Left lung (tissue), 14 donors: ENCODE measurements around the gene FMC1. TPM values are rescaled to one million over a fixed set of nuclear protein-coding genes. Genes with fewer than 3 reads are reported as not detected.
A peak's percentile ranks its signal among the peaks of the same experiment; 100 is the strongest.

Source experiments
- ATAC-seq: fragments of 200-7000 bp; cut with Tn5 transposase; one replicate; pipeline ENCODE4 v1.9.1; 2020; ENCODE audit warnings: moderate library complexity
- DNase-seq, 4 donors: peaks; one replicate each; pipeline ENCODE4 v3.0.0-alpha.2; 2013 to 2020
- H3K27ac ChIP-seq, 2 donors: fragments of 200-600 bp; sonication (generic) in 1 of 2; one replicate each; pipeline versions ENCODE4 v1.5.0 to v1.8.0; 2020 to 2021
- H3K27me3 ChIP-seq, 2 donors: fragments of 200-600 bp; sonication (generic) in 1 of 2; one replicate each; pipeline versions ENCODE4 v1.5.0 to v1.8.0; 2020 to 2021
- H3K36me3 ChIP-seq, 2 donors: fragments of 200-600 bp; sonication (generic) in 1 of 2; one replicate each; pipeline versions ENCODE4 v1.5.0 to v1.8.0; 2020 to 2021
- H3K4me1 ChIP-seq, 2 donors: fragments of 200-600 bp; one replicate each; pipeline ENCODE4 v1.8.0; 2021
- H3K4me3 ChIP-seq, 2 donors: fragments of 200-600 bp; sonication (generic) in 1 of 2; one replicate each; pipeline versions ENCODE4 v1.5.0 to v1.8.0; 2020 to 2021; ENCODE audit warnings: mild to moderate bottlenecking in 1 of 2
- H3K9me3 ChIP-seq, 2 donors: fragments of 200-600 bp; sonication (generic) in 1 of 2; one replicate each; pipeline versions ENCODE4 v1.5.0 to v1.8.0; 2020 to 2021
- intact Hi-C, 2 donors: fragments of 100-400 bp; cut with DNase I; formaldehyde crosslinking; loops; one replicate each; pipeline versions ENCODE4 v1.11.2 to v1.14.2; 2022
- long read RNA-seq, 12 donors: library from polyadenylated mRNA in 2 of 12; unstranded in 2 of 12; transcript quantifications; one replicate each; pipeline ENCODE4 v2.0.0 and lab custom pipeline, GENCODE V29; 2019 to 2026
- polyA plus RNA-seq, 6 donors: library from polyadenylated mRNA; unstranded; fragments of 120-200 nt; gene quantifications; one replicate each; pipeline ENCODE4 v1.2.1, GENCODE V29; 2013; ENCODE audit not compliant: insufficient read length in 6 of 6
- total RNA-seq, 2 donors: library from RNA; stranded (reverse); fragmentation: NEBNext Ultra II Directional; extraction: Animal tissue kit (Norgen Biotek cat#: 25700); gene quantifications; one replicate each; pipeline ENCODE4 v1.2.1, GENCODE V29; 2021
- TF ChIP-seq, protein P1 (sequence below), 2 donors: fragments of 200-600 bp; sonication (generic) in 1 of 2; IDR thresholded peaks; one replicate each; pipeline versions ENCODE4 v1.5.0 to v1.8.0; 2021; ENCODE audit warnings: antibody characterized with exemption in 2 of 2
- donor health status: DM: no; HTN: yes; CAD: no.
- donor health status: DM: no; HTN: no; CAD: no.

Gene FMC1, protein sequence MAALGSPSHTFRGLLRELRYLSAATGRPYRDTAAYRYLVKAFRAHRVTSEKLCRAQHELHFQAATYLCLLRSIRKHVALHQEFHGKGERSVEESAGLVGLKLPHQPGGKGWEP
- total RNA-seq: 10 to 100 TPM; 11.1 to 15.7 TPM
- 10 to 100 TPM; 12.8 to 17.2 (median 15.5) TPM for polyA plus RNA-seq
- long read RNA-seq, donor 1, transcript FMC1-201 (2 exons, 1,210 nt): major isoform, 48 of 51 reads
- long read RNA-seq, donor 1, partial matches to known transcripts: 0 of 51 reads
- long read RNA-seq, donor 1, other reads (novel, unspliced or antisense): 0 of 51 reads
- long read RNA-seq, donor 2, transcript FMC1-201 (2 exons, 1,210 nt): major isoform, 54 of 55 reads
- long read RNA-seq, donor 2, partial matches to known transcripts: 0 of 55 reads
- long read RNA-seq, donor 2, other reads (novel, unspliced or antisense): 0 of 55 reads
- long read RNA-seq, donor 3, transcript FMC1-201 (2 exons, 1,210 nt): major isoform, 35 of 38 reads
- long read RNA-seq, donor 3, partial matches to known transcripts: 0 of 38 reads
- long read RNA-seq, donor 3, other reads (novel, unspliced or antisense): 0 of 38 reads
- long read RNA-seq, donor 4, transcript FMC1-201 (2 exons, 1,210 nt): major isoform, 21 of 22 reads
- long read RNA-seq, donor 4, partial matches to known transcripts: 0 of 22 reads
- long read RNA-seq, donor 4, other reads (novel, unspliced or antisense): 0 of 22 reads
- long read RNA-seq, donor 5, transcript FMC1-201 (2 exons, 1,210 nt): major isoform, 44 of 46 reads
- long read RNA-seq, donor 5, partial matches to known transcripts: 0 of 46 reads
- long read RNA-seq, donor 5, other reads (novel, unspliced or antisense): 0 of 46 reads
- long read RNA-seq, donor 6, transcript FMC1-203 (2 exons, 460 nt): minor isoform, 5 of 73 reads
- long read RNA-seq, donor 6, transcript FMC1-201 (2 exons, 1,210 nt): major isoform, 68 of 73 reads
- long read RNA-seq, donor 6, partial matches to known transcripts: 0 of 73 reads
- long read RNA-seq, donor 6, other reads (novel, unspliced or antisense): 0 of 73 reads
- long read RNA-seq, donor 7, transcript FMC1-201 (2 exons, 1,210 nt): major isoform, 38 of 43 reads
- long read RNA-seq, donor 7, transcript FMC1-203 (2 exons, 460 nt): minor isoform, 5 of 43 reads
- long read RNA-seq, donor 7, partial matches to known transcripts: 0 of 43 reads
- long read RNA-seq, donor 7, other reads (novel, unspliced or antisense): 0 of 43 reads
- long read RNA-seq, donor 8, transcript FMC1-201 (2 exons, 1,210 nt): major isoform, 26 of 26 reads
- long read RNA-seq, donor 8, partial matches to known transcripts: 0 of 26 reads
- long read RNA-seq, donor 8, other reads (novel, unspliced or antisense): 0 of 26 reads
- long read RNA-seq, donor 9, partial matches to known transcripts: 0 of 2 reads
- long read RNA-seq, donor 9, other reads (novel, unspliced or antisense): 0 of 2 reads
- long read RNA-seq, donor 10, transcript FMC1-201 (2 exons, 1,210 nt): major isoform, 6 of 6 reads
- long read RNA-seq, donor 10, partial matches to known transcripts: 0 of 6 reads
- long read RNA-seq, donor 10, other reads (novel, unspliced or antisense): 0 of 6 reads
- long read RNA-seq, donor 11, transcript FMC1-201 (2 exons, 1,210 nt): major isoform, 68 of 97 reads
- long read RNA-seq, donor 11, transcript FMC1-203 (2 exons, 460 nt): minor isoform, 7 of 97 reads
- long read RNA-seq, donor 11, partial matches to known transcripts: 22 of 97 reads
- long read RNA-seq, donor 11, other reads (novel, unspliced or antisense): 0 of 97 reads
- long read RNA-seq, donor 12, transcript FMC1-201 (2 exons, 1,210 nt): major isoform, 30 of 31 reads
- long read RNA-seq, donor 12, partial matches to known transcripts: 0 of 31 reads
- long read RNA-seq, donor 12, other reads (novel, unspliced or antisense): 0 of 31 reads

DNA sequence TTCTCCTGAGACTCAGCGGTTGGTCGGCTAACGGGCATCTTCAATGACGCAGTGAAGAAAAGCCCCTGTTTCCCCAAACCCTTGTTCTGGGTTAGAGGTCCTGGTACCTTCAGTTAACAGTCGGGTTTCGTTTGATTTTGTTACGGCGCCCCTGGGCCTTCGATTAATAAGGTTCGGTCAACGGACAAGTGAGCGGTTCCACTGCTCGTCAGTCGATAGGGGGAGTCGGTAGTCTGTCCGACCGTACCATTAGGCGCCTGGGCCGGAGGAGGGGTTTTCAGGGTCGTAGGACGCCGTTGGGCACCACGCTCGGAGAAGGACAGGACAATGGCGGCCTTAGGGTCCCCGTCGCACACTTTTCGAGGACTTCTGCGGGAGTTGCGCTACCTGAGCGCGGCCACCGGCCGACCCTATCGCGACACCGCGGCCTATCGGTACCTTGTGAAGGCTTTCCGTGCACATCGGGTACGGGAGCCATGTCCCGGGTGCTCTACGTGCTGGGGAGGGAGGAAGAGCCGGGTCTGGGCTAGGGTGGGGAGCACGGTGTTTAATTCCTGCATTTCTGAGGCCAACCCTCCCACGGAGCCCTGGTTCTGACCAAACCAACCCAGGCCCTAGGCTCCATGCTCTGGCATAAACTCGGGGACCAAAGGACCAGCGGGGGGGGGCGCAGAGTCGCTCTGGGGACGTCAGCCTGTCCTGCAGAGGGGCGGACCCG lies at the start of gene FMC1:
TSS of gene FMC1 (plus strand) at position 280 of the 718 bp plus-strand sequence. CDS start at position 328, 48 bp downstream.
- Histone ChIP-seq H3K4me3 (peak within 1 kb of the TSS; percentile 58 to 73), H3K27me3 (no peaks in the 10 kb centered on the region), H3K27ac (peak within 1 kb of the TSS; percentile 100), H3K4me1 (peaks cover 5 to 21% of the 10 kb centered on the region in 2 donors), H3K36me3 (peaks cover 0 to 7% of the 10 kb centered on the region in 2 donors), H3K9me3 (peaks cover 0 to 5% of the 10 kb centered on the region in 2 donors)
- DNase-seq (peak; percentile 92 to 96 (median 94)), ATAC-seq (peak; percentile 87)
- intact Hi-C loops: no loop called here
- TF ChIP-seq, protein P1, sequence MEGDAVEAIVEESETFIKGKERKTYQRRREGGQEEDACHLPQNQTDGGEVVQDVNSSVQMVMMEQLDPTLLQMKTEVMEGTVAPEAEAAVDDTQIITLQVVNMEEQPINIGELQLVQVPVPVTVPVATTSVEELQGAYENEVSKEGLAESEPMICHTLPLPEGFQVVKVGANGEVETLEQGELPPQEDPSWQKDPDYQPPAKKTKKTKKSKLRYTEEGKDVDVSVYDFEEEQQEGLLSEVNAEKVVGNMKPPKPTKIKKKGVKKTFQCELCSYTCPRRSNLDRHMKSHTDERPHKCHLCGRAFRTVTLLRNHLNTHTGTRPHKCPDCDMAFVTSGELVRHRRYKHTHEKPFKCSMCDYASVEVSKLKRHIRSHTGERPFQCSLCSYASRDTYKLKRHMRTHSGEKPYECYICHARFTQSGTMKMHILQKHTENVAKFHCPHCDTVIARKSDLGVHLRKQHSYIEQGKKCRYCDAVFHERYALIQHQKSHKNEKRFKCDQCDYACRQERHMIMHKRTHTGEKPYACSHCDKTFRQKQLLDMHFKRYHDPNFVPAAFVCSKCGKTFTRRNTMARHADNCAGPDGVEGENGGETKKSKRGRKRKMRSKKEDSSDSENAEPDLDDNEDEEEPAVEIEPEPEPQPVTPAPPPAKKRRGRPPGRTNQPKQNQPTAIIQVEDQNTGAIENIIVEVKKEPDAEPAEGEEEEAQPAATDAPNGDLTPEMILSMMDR (IDR thresholded peaks at IDR 0.05): peak; percentile 21 to 44

DNA sequence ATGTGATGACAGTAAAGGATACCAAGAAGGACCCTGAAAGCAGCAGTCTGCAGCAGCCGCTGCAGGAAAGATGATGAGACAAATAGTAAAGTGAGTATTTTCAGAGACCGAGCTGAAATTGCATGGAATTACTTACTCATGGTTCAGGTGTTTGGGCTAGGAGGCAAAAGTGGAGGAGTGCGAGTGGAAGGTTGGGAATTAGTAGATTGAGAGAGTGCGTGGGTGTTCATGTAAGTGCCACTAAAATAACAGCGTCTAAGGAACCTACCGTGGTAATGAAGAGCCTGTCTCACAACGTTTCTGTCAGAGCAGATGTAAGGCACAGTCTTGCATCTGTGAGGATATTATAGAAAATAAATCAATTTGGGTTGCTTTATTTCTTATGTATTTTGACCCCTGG lies 48.3 kb upstream of the FMC1 start:
- Histone ChIP-seq H3K4me3 (no peak overlapping the region), H3K36me3 (peaks cover 0 to 55% of the 10 kb centered on the region in 2 donors), H3K27ac (no peak overlapping the region), H3K27me3 (no peaks in the 10 kb centered on the region), H3K9me3 (no peaks in the 10 kb centered on the region), H3K4me1 (no peaks in the 10 kb centered on the region)
- DNase-seq (no peak), ATAC-seq (no peak)
- TF ChIP-seq, protein P1 (IDR thresholded peaks at IDR 0.05): no peak
- intact Hi-C loops: no loop called here

DNA sequence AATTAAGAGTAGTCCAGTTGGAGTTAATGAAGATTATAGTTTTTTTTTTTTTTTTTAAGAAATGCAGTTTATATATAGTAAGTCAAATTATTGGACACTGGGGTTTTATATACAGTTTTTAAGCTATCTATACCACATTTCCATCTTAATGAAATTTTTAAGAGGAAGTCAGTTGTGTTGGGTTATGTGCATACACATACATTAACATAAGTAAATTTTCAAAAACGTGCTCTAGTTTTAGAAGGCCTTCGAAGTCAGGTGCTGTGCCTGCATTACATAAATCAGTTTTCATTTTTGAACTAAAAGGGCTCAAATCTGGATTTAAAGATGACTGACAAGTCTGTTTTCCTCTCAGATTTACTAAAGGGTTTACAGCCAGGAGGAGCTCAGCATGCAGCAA lies 47.6 kb upstream of the FMC1 start:
- no peak for DNase-seq
- no peak for ATAC-seq
- Histone ChIP-seq H3K4me3 (no peak overlapping the region), H3K36me3 (peaks cover 0 to 58% of the 10 kb centered on the region in 2 donors), H3K27me3 (no peaks in the 10 kb centered on the region), H3K27ac (no peak overlapping the region), H3K9me3 (no peaks in the 10 kb centered on the region), H3K4me1 (no peaks in the 10 kb centered on the region)
- TF ChIP-seq, protein P1 (IDR thresholded peaks at IDR 0.05): no peak
- intact Hi-C loops: no loop called here

DNA sequence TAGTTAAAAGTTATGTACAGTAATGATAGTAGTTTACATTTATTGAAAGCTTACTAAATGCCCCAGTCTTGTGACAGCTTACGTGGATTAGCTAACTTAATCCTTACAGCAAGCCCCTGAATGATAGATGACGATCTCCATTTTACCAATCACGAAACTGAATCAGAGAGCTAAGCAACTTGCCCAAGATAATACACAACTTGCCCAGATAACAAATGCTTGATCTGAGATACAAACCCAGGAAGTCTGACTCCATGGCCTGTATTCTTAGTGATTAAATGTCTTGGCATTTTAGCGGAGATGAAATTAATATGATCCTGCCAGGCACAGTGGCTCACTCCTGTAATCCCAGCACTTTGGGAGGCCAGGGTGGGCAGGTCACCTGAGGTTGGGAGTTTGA lies 46.9 kb upstream of the FMC1 start:
- DNase-seq (no peak), ATAC-seq (no peak)
- Histone ChIP-seq H3K27ac (no peak overlapping the region), H3K36me3 (peaks cover 0 to 64% of the 10 kb centered on the region in 2 donors), H3K4me3 (no peak overlapping the region), H3K4me1 (no peaks in the 10 kb centered on the region), H3K27me3 (no peaks in the 10 kb centered on the region), H3K9me3 (no peaks in the 10 kb centered on the region)
- TF ChIP-seq, protein P1 (IDR thresholded peaks at IDR 0.05): no peak
- intact Hi-C loops: no loop called here
